Caco-2 (cell line): ENCODE measurements around the gene NEGR1. TPM values are rescaled to one million over a fixed set of nuclear protein-coding genes. Genes with fewer than 3 reads are reported as not detected.

Source experiments
- BruUV-seq: library from RNA; stranded (reverse); fragments of 400-500 nt; replicated peaks from 2 replicates; lab custom pipeline; 2021; lab: Mats Ljungman, UMichigan
- CTCF ChIA-PET: fragments of 300-600 bp; sonication (Branson Sonifier 250); formaldehyde crosslinking; loops from one replicate; lab custom pipeline; 2022; ENCODE audit warnings: antibody characterized with exemption; lab: Charles Lee
- POLR2A ChIA-PET: fragments of 300-600 bp; sonication (Branson Sonifier 250); formaldehyde crosslinking; loops from one replicate; lab custom pipeline; 2022; ENCODE audit warnings: antibody characterized with exemption; lab: Charles Lee
- DNase-seq, 2 experiments: peaks; one replicate each; pipeline versions ENCODE4 v3.0.0 to v3.0.0-alpha.2; 2020 to 2022
- H3K27me3 ChIP-seq: replicated peaks from 2 replicates; pipeline ENCODE4 v1.6.0; 2011; ENCODE audit warnings: low read length; ENCODE audit not compliant: control insufficient read depth, insufficient read depth
- H3K36me3 ChIP-seq: 2 replicates; pipeline ENCODE4 v1.5.1; 2011; ENCODE audit warnings: low read length; ENCODE audit not compliant: control insufficient read depth, insufficient read depth
- H3K4me1 ChIP-seq: fragments of 250-450 bp; sonication (Bioruptor Pico); 2 replicates; pipeline ENCODE4 v1.5.1; 2020; ENCODE audit warnings: mild to moderate bottlenecking
- H3K4me3 ChIP-seq: 2 replicates; pipeline ENCODE4 v1.5.1; 2011; ENCODE audit warnings: low read depth, mild to moderate bottlenecking, control low read depth, low read length
- H3K9me3 ChIP-seq: fragments of 250-450 bp; sonication (Bioruptor Pico); 2 replicates; pipeline ENCODE4 v1.5.1; 2020; ENCODE audit warnings: mild to moderate bottlenecking, moderate library complexity
- H3K27ac Mint-ChIP-seq: one replicate; pipeline ENCODE4 v1.8.0; 2022; ENCODE audit warnings: mixed read lengths; ENCODE audit not compliant: unreplicated experiment
- H3K27me3 Mint-ChIP-seq: one replicate; pipeline ENCODE4 v1.8.0; 2022; ENCODE audit warnings: mixed read lengths; ENCODE audit not compliant: insufficient read depth, unreplicated experiment
- H3K36me3 Mint-ChIP-seq: one replicate; pipeline ENCODE4 v1.8.0; 2022; ENCODE audit warnings: mild to moderate bottlenecking, mixed read lengths; ENCODE audit not compliant: insufficient read depth, unreplicated experiment
- H3K4me1 Mint-ChIP-seq: one replicate; pipeline ENCODE4 v1.8.0; 2022; ENCODE audit warnings: low read depth, mixed read lengths; ENCODE audit not compliant: unreplicated experiment
- H3K4me3 Mint-ChIP-seq: one replicate; pipeline ENCODE4 v1.8.0; 2022; ENCODE audit warnings: mild to moderate bottlenecking, moderate library complexity, mixed read lengths; ENCODE audit not compliant: unreplicated experiment
- H3K9me3 Mint-ChIP-seq: one replicate; pipeline ENCODE4 v1.8.0; 2022; ENCODE audit warnings: mixed read lengths; ENCODE audit not compliant: unreplicated experiment
- intact Hi-C: fragments of 100-400 bp; cut with micrococcal nuclease; formaldehyde crosslinking; loops from one replicate; pipeline ENCODE4 v1.10.0; 2022; ENCODE audit not compliant: unreplicated experiment
- total RNA-seq: library from RNA; stranded (reverse); gene quantifications from 2 replicates; pipeline ENCODE4 v1.2.3, GENCODE V29; 2022
- TF ChIP-seq, protein P1 (sequence below), 2 experiments: fragments of 200-600 bp in 1 of 2; IDR thresholded peaks; 1 replicate in 1 of 2; 2 replicates in 1 of 2; pipeline versions ENCODE4 v1.5.1 to v1.8.0; 2011 to 2022; ENCODE audit warnings: antibody characterized with exemption in 1 of 2, control low read depth in 1 of 2, inconsistent platforms in 1 of 2, low read depth in 1 of 2, low read length in 1 of 2, mild to moderate bottlenecking in 1 of 2, moderate library complexity in 1 of 2; ENCODE audit not compliant: insufficient read depth in 1 of 2, severe bottlenecking in 1 of 2, unreplicated experiment in 1 of 2

Gene NEGR1
- total RNA-seq, 1 experiment from 2014 or later: not detected

DNA sequence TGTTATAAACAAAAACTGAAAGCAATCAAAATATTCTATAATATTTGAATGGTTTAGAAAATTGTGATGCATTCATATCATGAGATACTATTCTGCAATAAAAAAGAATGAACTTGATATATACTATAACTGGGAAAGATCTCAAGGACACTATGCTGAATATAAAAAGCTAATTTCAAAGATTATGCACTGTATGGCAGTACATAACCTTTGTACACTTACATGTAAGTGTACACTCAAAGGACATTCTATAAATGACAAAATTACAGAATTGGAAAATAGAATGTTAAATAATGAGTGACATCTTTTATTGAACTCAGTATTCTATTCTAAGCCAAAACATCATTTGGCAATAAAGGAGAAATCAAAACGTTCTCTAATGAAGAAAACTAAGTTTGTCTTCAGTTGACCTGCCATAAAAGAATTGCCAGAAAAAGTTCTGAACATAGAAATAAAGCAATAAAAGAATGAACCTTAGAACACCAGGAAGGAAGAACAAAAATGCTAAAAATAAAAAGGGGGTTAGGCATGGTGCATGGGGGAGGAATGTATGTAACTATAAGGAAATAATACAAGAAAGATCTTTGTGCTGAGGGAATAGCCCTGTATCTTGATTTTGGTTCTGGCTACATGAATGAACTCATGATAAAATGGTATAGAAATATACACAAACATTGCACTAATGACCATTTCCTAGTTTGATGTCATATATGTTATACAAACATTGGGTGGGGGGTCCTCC lies 519.7 kb downstream of the NEGR1 start:
- Histone ChIP-seq H3K9me3 (no peaks in the 10 kb centered on the region), H3K4me1 (no peaks in the 10 kb centered on the region), H3K36me3 (no peaks in the 10 kb centered on the region), H3K27me3 (no peaks in the 10 kb centered on the region), H3K4me3 (no peak overlapping the region)
- no peak overlapping the region for H3K27ac Mint-ChIP-seq
- POLR2A ChIA-PET: no interaction called here
- BruUV-seq: no TSS peak
- H3K4me1 Mint-ChIP-seq: no peaks in the 10 kb centered on the region
- TF ChIP-seq, protein P1, sequence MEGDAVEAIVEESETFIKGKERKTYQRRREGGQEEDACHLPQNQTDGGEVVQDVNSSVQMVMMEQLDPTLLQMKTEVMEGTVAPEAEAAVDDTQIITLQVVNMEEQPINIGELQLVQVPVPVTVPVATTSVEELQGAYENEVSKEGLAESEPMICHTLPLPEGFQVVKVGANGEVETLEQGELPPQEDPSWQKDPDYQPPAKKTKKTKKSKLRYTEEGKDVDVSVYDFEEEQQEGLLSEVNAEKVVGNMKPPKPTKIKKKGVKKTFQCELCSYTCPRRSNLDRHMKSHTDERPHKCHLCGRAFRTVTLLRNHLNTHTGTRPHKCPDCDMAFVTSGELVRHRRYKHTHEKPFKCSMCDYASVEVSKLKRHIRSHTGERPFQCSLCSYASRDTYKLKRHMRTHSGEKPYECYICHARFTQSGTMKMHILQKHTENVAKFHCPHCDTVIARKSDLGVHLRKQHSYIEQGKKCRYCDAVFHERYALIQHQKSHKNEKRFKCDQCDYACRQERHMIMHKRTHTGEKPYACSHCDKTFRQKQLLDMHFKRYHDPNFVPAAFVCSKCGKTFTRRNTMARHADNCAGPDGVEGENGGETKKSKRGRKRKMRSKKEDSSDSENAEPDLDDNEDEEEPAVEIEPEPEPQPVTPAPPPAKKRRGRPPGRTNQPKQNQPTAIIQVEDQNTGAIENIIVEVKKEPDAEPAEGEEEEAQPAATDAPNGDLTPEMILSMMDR (IDR thresholded peaks at IDR 0.05; ENCODE audit: insufficient read depth in 1 of 2, low read depth in 1 of 2, low read length in 1 of 2, severe bottlenecking in 1 of 2, unreplicated experiment in 1 of 2): no peak
- DNase-seq: no peak
- no peaks in the 10 kb centered on the region for H3K27me3 Mint-ChIP-seq
- no peaks in the 10 kb centered on the region for H3K36me3 Mint-ChIP-seq
- H3K4me3 Mint-ChIP-seq: no peak overlapping the region
- intact Hi-C loops: no loop called here
- CTCF ChIA-PET: no interaction called here
- H3K9me3 Mint-ChIP-seq: no peaks in the 10 kb centered on the region

DNA sequence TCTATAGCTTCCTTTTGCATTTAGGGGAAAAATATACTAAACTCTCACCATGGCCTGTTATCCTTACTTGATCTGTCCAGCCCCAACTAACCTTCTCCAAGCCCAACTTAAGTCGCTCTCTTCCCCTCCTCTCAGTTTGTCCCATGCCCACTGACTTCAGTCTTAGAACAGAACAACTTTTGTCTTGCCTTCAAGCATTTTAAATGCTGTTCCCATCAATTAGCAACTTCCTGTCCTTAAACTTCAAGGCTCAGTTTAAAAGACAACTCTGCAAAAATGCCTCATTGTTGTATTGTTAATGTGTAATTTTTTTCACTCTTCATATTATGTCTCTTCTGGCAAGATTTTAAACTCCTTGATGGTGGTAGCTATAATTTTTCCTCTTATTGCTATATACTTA lies 526.9 kb downstream of the NEGR1 start:
- Mint-ChIP-seq H3K36me3 (no peaks in the 10 kb centered on the region), H3K27ac (no peak overlapping the region), H3K4me3 (no peak overlapping the region), H3K9me3 (no peaks in the 10 kb centered on the region), H3K27me3 (no peaks in the 10 kb centered on the region), H3K4me1 (no peaks in the 10 kb centered on the region)
- no peaks in the 10 kb centered on the region for H3K36me3 ChIP-seq
- no peaks in the 10 kb centered on the region for H3K27me3 ChIP-seq
- TF ChIP-seq, protein P1 (IDR thresholded peaks at IDR 0.05; ENCODE audit: insufficient read depth in 1 of 2, low read depth in 1 of 2, low read length in 1 of 2, severe bottlenecking in 1 of 2, unreplicated experiment in 1 of 2): no peak
- no TSS peak for BruUV-seq
- ChIA-PET CTCF (no interaction called here), POLR2A (no interaction called here)
- intact Hi-C loops: no loop called here
- no peak for DNase-seq
- no peaks in the 10 kb centered on the region for H3K9me3 ChIP-seq
- no peaks in the 10 kb centered on the region for H3K4me1 ChIP-seq
- no peak overlapping the region for H3K4me3 ChIP-seq

DNA sequence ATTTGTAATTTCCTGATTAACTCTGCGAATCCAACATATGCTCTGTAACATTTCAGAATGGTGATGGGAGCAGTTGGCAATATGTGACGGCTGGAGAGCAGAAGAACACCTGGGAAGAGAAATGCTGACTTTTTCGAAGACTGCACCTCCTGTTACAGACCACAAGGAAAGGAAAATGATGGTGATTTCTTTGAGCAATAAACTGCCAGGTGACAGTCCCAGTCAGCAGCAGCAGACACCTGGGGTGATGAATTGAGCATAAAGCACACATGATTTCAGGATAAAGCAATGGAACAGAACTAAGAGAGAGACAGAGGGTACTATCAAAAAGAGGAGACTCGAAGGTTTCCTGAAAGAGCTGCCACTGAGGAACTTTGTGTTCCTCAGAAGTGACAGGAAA lies 528.6 kb downstream of the NEGR1 start:
- Mint-ChIP-seq H3K4me1 (no peaks in the 10 kb centered on the region), H3K36me3 (no peaks in the 10 kb centered on the region), H3K4me3 (no peak overlapping the region), H3K9me3 (no peaks in the 10 kb centered on the region), H3K27me3 (no peaks in the 10 kb centered on the region), H3K27ac (no peak overlapping the region)
- TF ChIP-seq, protein P1 (IDR thresholded peaks at IDR 0.05; ENCODE audit: insufficient read depth in 1 of 2, low read depth in 1 of 2, low read length in 1 of 2, severe bottlenecking in 1 of 2, unreplicated experiment in 1 of 2): no peak
- H3K4me3 ChIP-seq: no peak overlapping the region
- H3K27me3 ChIP-seq: no peaks in the 10 kb centered on the region
- no TSS peak for BruUV-seq
- no peaks in the 10 kb centered on the region for H3K4me1 ChIP-seq
- DNase-seq: no peak
- ChIA-PET CTCF (no interaction called here), POLR2A (no interaction called here)
- H3K36me3 ChIP-seq: no peaks in the 10 kb centered on the region
- intact Hi-C loops: no loop called here
- H3K9me3 ChIP-seq: no peaks in the 10 kb centered on the region
